ENCODE data around the gene OAS3.
A peak's percentile ranks its signal among the peaks of the same experiment; 100 is the strongest.
"Not testable (repeated sequence)": the region's sequence is repeated elsewhere in the genome, so short reads cannot be mapped to it uniquely, and the experiment has no call there.

Gene OAS3

GRCh38 chr12:112937741-112938719, at the start of gene OAS3:
Gene OAS3 (plus strand): TSS chr12:112938474. CDS start chr12:112938531, 57 bp downstream.
- DNase-seq (ENCODE audit: low read depth): peak; percentile 52

GRCh38 chr12:112891093-112892024, 46.9 kb upstream of the OAS3 start:
- DNase-seq (ENCODE audit: low read depth): no peak

- no peak for DNase-seq (ENCODE audit: low read depth)
Observed at GRCh38 chr12:112892856-112893255, 45.4 kb upstream of the OAS3 start.

- DNase-seq (ENCODE audit: low read depth): no peak
Observed at GRCh38 chr12:112894128-112894527, 44.1 kb upstream of the OAS3 start.

- DNase-seq (ENCODE audit: low read depth): no peak
Observed at GRCh38 chr12:112898380-112898779, 39.9 kb upstream of the OAS3 start.

GRCh38 chr12:112900298-112901145, 37.8 kb upstream of the OAS3 start:
- DNase-seq (ENCODE audit: low read depth): peak; percentile 5

- DNase-seq (ENCODE audit: low read depth): no peak
Observed at GRCh38 chr12:112901271-112901670, 37.0 kb upstream of the OAS3 start.

- DNase-seq (ENCODE audit: low read depth): no peak
Observed at GRCh38 chr12:112904571-112904970, 33.7 kb upstream of the OAS3 start.

GRCh38 chr12:112905451-112906089, 32.7 kb upstream of the OAS3 start:
- no peak for DNase-seq (ENCODE audit: low read depth)

- DNase-seq (ENCODE audit: low read depth): no peak
Observed at GRCh38 chr12:112906712-112907414, 31.4 kb upstream of the OAS3 start, which contains the start of gene OAS1. Gene OAS1 (plus strand): TSS chr12:112906962. CDS start chr12:112907040, 78 bp downstream.

- DNase-seq (ENCODE audit: low read depth): no peak
Observed at GRCh38 chr12:112907415-112908157, 30.7 kb upstream of the OAS3 start.

GRCh38 chr12:112908548-112908947, 29.7 kb upstream of the OAS3 start:
- no peak for DNase-seq (ENCODE audit: low read depth)

- no peak for DNase-seq (ENCODE audit: low read depth)
Observed at GRCh38 chr12:112909693-112910092, 28.6 kb upstream of the OAS3 start.

GRCh38 chr12:112913038-112913688, 25.1 kb upstream of the OAS3 start:
- DNase-seq (ENCODE audit: low read depth): no peak

GRCh38 chr12:112913888-112914287, 24.4 kb upstream of the OAS3 start:
- not testable (repeated sequence) for DNase-seq (ENCODE audit: low read depth)

- DNase-seq (ENCODE audit: low read depth): no peak
Observed at GRCh38 chr12:112916270-112916669, 22.0 kb upstream of the OAS3 start.

- DNase-seq (ENCODE audit: low read depth): no peak
Observed at GRCh38 chr12:112919121-112919520, 19.2 kb upstream of the OAS3 start.

GRCh38 chr12:112924986-112925385, 13.3 kb upstream of the OAS3 start:
- no peak for DNase-seq (ENCODE audit: low read depth)

GRCh38 chr12:112926416-112927033, 11.7 kb upstream of the OAS3 start:
- DNase-seq (ENCODE audit: low read depth): not testable (repeated sequence)

All from stimulated activated CD8-positive, alpha-beta memory T cell treated with anti-CD3 and anti-CD28 coated beads, Interleukin-4, amount 100 ng/mL, for 24 hours (primary cell).